Heart right ventricle (tissue), 16 donors: ENCODE measurements around the gene SND1. TPM values are rescaled to one million over a fixed set of nuclear protein-coding genes. Genes with fewer than 3 reads are reported as not detected.
A peak's percentile ranks its signal among the peaks of the same experiment; 100 is the strongest.

Experiments
- ATAC-seq, 8 donors: fragments of 200-7000 bp; cut with Tn5 transposase; one replicate each; pipeline ENCODE4 v1.9.1; 2020; ENCODE audit warnings: mild to moderate bottlenecking in 8 of 8, moderate library complexity in 8 of 8, moderate number of reproducible peaks in 1 of 8
- DNase-seq, 2 donors: peaks; one replicate each; pipeline ENCODE4 v3.0.0-alpha.2; 2020
- H3K27ac ChIP-seq, 10 donors: fragments of 200-600 bp; sonication (generic) in 2 of 10; one replicate each; pipeline versions ENCODE4 v1.5.0 to v1.8.0; 2020 to 2022; ENCODE audit warnings: mild to moderate bottlenecking in 3 of 10
- H3K27me3 ChIP-seq, 7 donors: fragments of 200-600 bp; one replicate each; pipeline ENCODE4 v1.8.0; 2021 to 2022; ENCODE audit warnings: mild to moderate bottlenecking in 2 of 7
- H3K36me3 ChIP-seq, 9 donors: fragments of 200-600 bp; sonication (generic) in 1 of 9; one replicate each; pipeline versions ENCODE4 v1.5.0 to v1.8.0; 2020 to 2022; ENCODE audit warnings: mild to moderate bottlenecking in 2 of 9
- H3K4me1 ChIP-seq, 9 donors: fragments of 200-600 bp; sonication (generic) in 1 of 9; one replicate each; pipeline versions ENCODE4 v1.5.0 to v1.8.0; 2020 to 2022; ENCODE audit warnings: mild to moderate bottlenecking in 4 of 9
- H3K4me3 ChIP-seq, 10 donors: fragments of 200-600 bp; sonication (generic) in 2 of 10; one replicate each; pipeline versions ENCODE4 v1.5.0 to v1.8.0; 2020 to 2022; ENCODE audit warnings: mild to moderate bottlenecking in 7 of 10, moderate library complexity in 2 of 10
- H3K9me3 ChIP-seq, 11 donors: fragments of 200-600 bp in 10 of 11; sonication (generic) in 2 of 11; one replicate each; pipeline versions ENCODE4 v1.5.0 to v1.8.0; 2013 to 2022; ENCODE audit warnings: mild to moderate bottlenecking in 2 of 11, control low read depth in 1 of 11, moderate library complexity in 1 of 11
- CTCF ChIP-seq, 9 donors: fragments of 200-600 bp; sonication (generic) in 2 of 9; IDR thresholded peaks; one replicate each; pipeline versions ENCODE4 v1.5.0 to v1.8.0; 2021 to 2022; ENCODE audit warnings: antibody characterized with exemption in 9 of 9, mild to moderate bottlenecking in 5 of 9, moderate library complexity in 1 of 9
- WGBS, 2 donors: extraction: QIAGEN DNeasy Blood & Tissue Kit; methylation state at CpG; one replicate each; pipeline ENCODE4 v1.1.7; 2013; ENCODE audit warnings: inconsistent platforms in 1 of 2; 5-methylcytosine and 5-hydroxymethylcytosine counted together
- intact Hi-C, 10 donors: fragments of 100-400 bp; cut with DNase I; formaldehyde crosslinking; loops; one replicate each; pipeline versions ENCODE4 v1.11.1 to v1.14.2; 2022
- polyA plus RNA-seq, 2 donors: library from polyadenylated mRNA; stranded (reverse); fragments of 200-250 nt; gene quantifications; one replicate each; pipeline ENCODE4 v1.2.3, GENCODE V29; 2013
- total RNA-seq, 10 donors: library from RNA; stranded (reverse); fragmentation: NEBNext Ultra II Directional in 3 of 10; extraction: Animal tissue kit (Norgen Biotek cat#: 25700) in 3 of 10; gene quantifications; one replicate each; pipeline versions ENCODE4 v1.2.1 to v1.2.4, GENCODE V29; 2021 to 2023
- donor health status: Arrhythmogenic right ventricular cardiomyopathy.
- donor health status: ischemic (EF 13 %, LVEDD 7.1; RV severe dilation, severe dysfunction).
- donor health status: healthy with polysubstance abuse.
- donor health status: DM: no; HTN: yes; CAD: no.
- donor health status: DM: no; HTN: no; CAD: no.
- donor health status: ischemic (EF 25% LVEDD 6.9; RV normal size, moderate dysfunction).
- donor health status: ischemic (EF 25% LVEDD 5.7; RV mildly dilated, moderate dysfunction).
- donor health status: healthy.
- donor health status: DM: yes; HTN: yes; CAD: no.
- donor health status: Ischemic cardiomyopathy.
- donor health status: ischemic (EF 35%, LVEDD 5.7; RV mildly dilated, moderate dysfunction).
- donor health status: nonischemic (EF 11% LVEDD 7.7; RV severe dilation, severe dysfunction).
- donor health status: DM: yes; HTN: yes; CAD: no.
- donor health status: PGD.
- donor health status: ischemic (EF 29% LVEDD 5.4; RV normal size, mild dysfunction).
- donor health status: nonischemic (EF 23%, LVEDD 6.1; RV moderate dilation, normal function).

SND1 gene
- total and polyA plus RNA-seq, 12 donors: 39.9 to 107 (median 80.8) TPM

GRCh38 chr7:127620406-127621233, 31.4 kb upstream of the SND1 start:
- no peak for TF ChIP-seq CTCF (IDR thresholded peaks at IDR 0.05)
- intact Hi-C loops: no loop called here
- no peak for DNase-seq
- no peaks in the 10 kb centered on the region for H3K36me3 ChIP-seq
- 2 to 3% methylated on average over 24 of the region's 24 CpGs for WGBS, 2 donors
- H3K27me3 ChIP-seq: peaks cover 9 to 86% (median 64%) of the 10 kb centered on the region in 7 donors
- no peak overlapping the region for H3K4me3 ChIP-seq
- H3K9me3 ChIP-seq: no peaks in the 10 kb centered on the region
- no peak for ATAC-seq
- H3K27ac ChIP-seq: no peak overlapping the region
- peaks cover 0 to 4% (median 0%) of the 10 kb centered on the region in 9 donors for H3K4me1 ChIP-seq

- intact Hi-C loops: no loop called here
- DNase-seq (no peak), ATAC-seq (no peak)
- H3K27ac ChIP-seq: no peak overlapping the region
- H3K9me3 ChIP-seq: no peaks in the 10 kb centered on the region
- H3K36me3 ChIP-seq: no peaks in the 10 kb centered on the region
- H3K27me3 ChIP-seq: peaks cover 2 to 48% (median 18%) of the 10 kb centered on the region in 7 donors
- no peak for TF ChIP-seq CTCF (IDR thresholded peaks at IDR 0.05)
- H3K4me3 ChIP-seq: no peak overlapping the region
- peaks cover 0 to 4% (median 0%) of the 10 kb centered on the region in 9 donors for H3K4me1 ChIP-seq
Observed at GRCh38 chr7:127625331-127625730, 26.7 kb upstream of the SND1 start.

GRCh38 chr7:127628445-127628844, 23.5 kb upstream of the SND1 start:
- DNase-seq: no peak
- peaks cover 0 to 4% (median 0%) of the 10 kb centered on the region in 9 donors for H3K4me1 ChIP-seq
- H3K4me3 ChIP-seq: no peak overlapping the region
- WGBS, 2 donors: 50 to 52% methylated on average over 3 of the region's 3 CpGs
- intact Hi-C loops: no loop called here
- TF ChIP-seq CTCF (IDR thresholded peaks at IDR 0.05): no peak
- ATAC-seq: no peak
- no peaks in the 10 kb centered on the region for H3K9me3 ChIP-seq
- H3K27ac ChIP-seq: no peak overlapping the region
- peaks cover 0 to 22% (median 7%) of the 10 kb centered on the region in 7 donors for H3K27me3 ChIP-seq
- no peaks in the 10 kb centered on the region for H3K36me3 ChIP-seq

- H3K9me3 ChIP-seq: no peaks in the 10 kb centered on the region
- DNase-seq: no peak
- H3K27ac ChIP-seq: no peak overlapping the region
- H3K27me3 ChIP-seq: peaks cover 0 to 17% (median 5%) of the 10 kb centered on the region in 7 donors
- H3K4me1 ChIP-seq: peaks cover 0 to 4% (median 0%) of the 10 kb centered on the region in 9 donors
- no peak overlapping the region for H3K4me3 ChIP-seq
- peak in 7 of 9 donors; percentile 15 to 49 (median 40) for TF ChIP-seq CTCF (IDR thresholded peaks at IDR 0.05)
- no peak for ATAC-seq
- intact Hi-C loops: no loop called here
- 6 to 12% methylated on average over 5 of the region's 5 CpGs for WGBS, 2 donors
- no peaks in the 10 kb centered on the region for H3K36me3 ChIP-seq
Observed at GRCh38 chr7:127629268-127629854, 22.6 kb upstream of the SND1 start.
